MV-4-11 (cell line): Measurements from ENCODE around the gene MICAL3.

Experiments
- DNase-seq: peaks from one replicate; lab custom pipeline; 2025; lab: John Stamatoyannopoulos, UW

The MICAL3 gene

GRCh38 chr22:17792299-17792698, 232.1 kb downstream of the MICAL3 start:
- no peak for DNase-seq

GRCh38 chr22:17791196-17791595, 233.2 kb downstream of the MICAL3 start:
- no peak for DNase-seq

GRCh38 chr22:17789379-17790200, 234.8 kb downstream of the MICAL3 start:
- DNase-seq = no peak

GRCh38 chr22:17788528-17789378, 235.6 kb downstream of the MICAL3 start:
- no peak for DNase-seq

DNA sequence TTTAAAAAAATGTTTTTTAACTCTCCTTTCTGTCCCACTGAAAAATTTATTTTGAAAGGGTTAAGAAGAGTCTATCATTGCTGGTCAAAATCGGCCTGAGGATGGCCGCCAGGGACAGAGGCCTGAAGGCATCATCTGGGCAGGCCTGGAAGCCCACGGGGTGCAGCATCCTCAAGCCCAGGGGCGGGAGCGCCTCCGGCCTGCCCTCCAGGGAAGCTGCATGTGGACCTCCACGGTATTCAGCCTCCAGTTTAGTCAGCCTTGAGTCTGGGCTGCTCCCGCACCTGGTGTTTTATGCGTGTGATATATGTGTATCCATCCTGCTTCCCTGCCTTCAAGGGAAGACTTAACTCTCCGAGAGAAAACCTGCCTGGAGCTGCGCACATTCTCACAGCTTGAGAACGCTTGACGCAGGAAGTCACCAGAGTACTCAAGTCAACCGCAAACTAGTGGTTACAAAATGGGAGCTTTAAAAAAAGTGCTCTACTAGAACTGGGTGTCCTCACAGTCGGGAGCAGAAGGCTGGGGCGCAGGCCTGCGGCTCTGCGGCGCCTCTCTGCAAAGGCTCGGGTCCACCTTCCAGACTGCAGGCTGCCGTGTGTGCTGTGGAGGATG, 236.5 kb downstream of the MICAL3 start:
- DNase-seq = peak; percentile 85

- DNase-seq = peak; percentile 27
These were observed 237.1 kb downstream of the MICAL3 start for GRCh38 chr22:17787241-17787640.

DNA sequence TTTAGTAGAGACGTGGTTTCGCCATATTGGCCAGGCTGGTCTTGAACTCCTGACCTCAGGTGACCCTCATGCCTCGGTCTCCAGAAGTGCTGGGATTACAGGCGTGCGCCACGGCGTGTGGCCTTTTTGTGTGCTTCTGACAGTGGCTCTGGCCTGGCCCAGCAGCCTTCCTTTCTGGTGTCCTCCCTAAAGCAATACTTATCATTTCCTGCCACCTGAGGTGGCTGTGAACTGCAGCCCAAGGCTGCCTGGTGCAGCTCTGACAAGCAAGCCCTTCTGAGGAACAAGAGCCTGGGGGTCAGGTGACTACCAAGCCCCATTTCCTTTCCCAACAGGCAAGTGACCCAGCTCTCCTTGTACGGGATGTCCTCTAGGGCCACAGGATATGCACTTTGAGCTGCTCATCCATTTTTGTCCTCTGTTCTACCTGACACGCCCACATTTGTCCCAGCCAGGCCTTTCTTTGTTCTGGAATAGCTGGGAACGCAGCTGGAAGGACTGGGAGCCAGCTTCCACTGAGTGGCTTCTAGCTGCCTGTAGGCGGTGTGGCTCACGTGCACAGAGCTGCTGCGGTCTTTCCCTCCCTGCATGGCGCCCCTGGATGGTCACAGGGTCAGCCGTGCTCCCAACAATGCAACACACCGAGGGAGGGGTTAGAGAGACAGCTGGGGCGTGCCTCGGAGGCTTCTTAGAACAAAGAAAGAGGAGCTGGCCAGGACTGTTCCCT, 237.8 kb downstream of the MICAL3 start:
- DNase-seq = peak; percentile 25

- DNase-seq = peak; percentile 21
These were observed 238.9 kb downstream of the MICAL3 start for GRCh38 chr22:17785185-17786184.

- no peak for DNase-seq
These were observed 239.6 kb downstream of the MICAL3 start for GRCh38 chr22:17784776-17785175.

GRCh38 chr22:17783773-17784480, 240.4 kb downstream of the MICAL3 start:
- DNase-seq = no peak

DNA sequence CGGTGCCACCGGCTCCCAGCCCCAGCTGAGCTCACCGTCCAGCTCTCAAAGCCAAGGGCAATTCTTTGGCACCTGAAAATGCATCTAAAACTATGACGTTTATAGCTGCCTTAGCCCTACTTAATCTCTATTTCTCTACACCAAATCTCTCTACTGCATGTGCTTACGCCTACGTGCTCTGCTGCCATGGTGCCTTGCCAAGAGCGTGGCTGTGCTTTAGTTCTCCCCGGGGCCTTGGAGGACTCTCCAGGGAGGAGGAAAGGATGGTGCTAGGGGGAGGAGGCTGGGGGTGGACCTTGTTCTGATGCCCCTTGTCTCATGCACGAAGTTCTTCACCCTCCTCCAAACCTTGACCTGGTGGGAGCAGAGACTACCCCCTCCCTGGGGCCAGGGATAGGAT, 241.0 kb downstream of the MICAL3 start:
- DNase-seq = no peak

DNA sequence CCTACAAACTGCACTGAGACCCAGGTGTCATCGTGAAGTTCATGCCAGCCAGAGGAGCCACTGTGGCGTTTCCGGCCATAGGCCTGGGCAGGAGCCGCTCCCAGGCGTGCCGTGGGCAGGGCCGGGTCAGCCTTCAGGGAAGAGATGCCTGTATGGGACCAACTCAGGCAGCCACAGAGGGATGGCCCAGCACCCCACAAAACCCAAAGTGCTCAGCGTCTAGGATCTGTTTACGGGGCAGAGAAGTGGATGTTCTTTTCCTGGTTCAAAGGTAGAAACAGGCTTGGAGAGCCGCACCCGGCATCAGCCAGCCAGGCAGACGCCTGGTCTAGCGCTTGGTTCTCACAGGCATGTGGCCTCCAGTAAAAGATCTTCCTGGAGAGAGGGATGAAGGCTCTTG, 241.7 kb downstream of the MICAL3 start:
- DNase-seq = no peak

DNA sequence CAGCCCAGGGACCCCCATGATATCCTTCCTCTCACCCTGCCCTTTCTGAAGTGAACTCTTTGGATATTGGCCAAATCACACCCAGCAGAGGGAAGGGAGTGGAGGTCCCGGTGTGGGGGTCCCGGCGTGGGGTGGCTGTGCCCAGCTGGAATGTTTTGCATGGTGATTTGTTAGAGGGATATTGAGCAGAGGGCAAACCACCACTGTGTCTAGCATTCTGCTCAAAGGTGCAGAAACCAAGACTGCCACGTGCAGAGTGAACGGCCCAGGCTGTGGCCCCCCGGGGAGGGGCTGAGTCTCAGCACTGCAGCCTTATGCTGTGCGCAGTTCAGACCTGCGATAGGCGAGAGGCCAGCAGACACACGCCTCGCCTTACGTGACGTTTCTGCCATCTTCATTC, 242.2 kb downstream of the MICAL3 start:
- no peak for DNase-seq

GRCh38 chr22:17781319-17782031, 242.9 kb downstream of the MICAL3 start:
- DNase-seq = no peak

DNA sequence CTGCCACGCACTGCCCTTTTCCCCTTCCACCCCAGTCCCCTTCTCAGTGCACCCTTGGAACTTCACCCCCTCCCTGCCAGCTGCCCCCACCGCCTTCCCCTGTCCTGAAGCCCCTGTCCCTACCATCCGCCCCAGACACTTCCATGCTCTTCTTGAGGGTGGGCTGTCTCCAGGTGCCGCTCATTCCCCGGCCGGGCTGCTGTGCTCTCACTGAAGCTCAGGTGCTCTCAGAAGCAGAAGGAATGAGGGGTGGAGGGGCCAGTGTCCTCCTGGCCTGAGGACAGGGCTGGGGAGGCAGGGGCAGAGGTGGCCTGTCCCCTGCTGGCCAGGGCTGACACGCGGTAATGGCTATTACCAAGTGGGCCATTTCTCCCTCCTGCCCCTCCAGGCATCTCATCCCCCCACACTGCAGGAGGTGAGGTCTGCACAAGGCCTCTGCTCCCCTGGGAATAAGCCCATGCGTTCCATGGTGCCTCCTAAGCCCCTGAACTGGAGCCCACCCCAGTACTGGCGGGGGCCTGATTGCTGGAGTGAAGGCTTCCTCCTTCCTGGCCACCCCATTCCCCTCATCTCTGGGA, 243.5 kb downstream of the MICAL3 start:
- no peak for DNase-seq

GRCh38 chr22:17780116-17780740, 244.1 kb downstream of the MICAL3 start:
- DNase-seq = no peak

GRCh38 chr22:17779286-17780115, 244.9 kb downstream of the MICAL3 start:
- DNase-seq = no peak
